ENCODE results near the gene PPM1H.

PPM1H gene

GRCh38 chr12:62705846-62706245, 229.1 kb downstream of the PPM1H start:
- TF ChIP-seq CTCF (IDR thresholded peaks at IDR 0.05; ENCODE audit: borderline replicate concordance, insufficient read depth, low read depth, low read length) = no peak
- H3K4me3 ChIP-seq (ENCODE audit: low read depth, low read length) = no peak overlapping the region

GRCh38 chr12:62703011-62703380, 232.0 kb downstream of the PPM1H start:
- no peak overlapping the region for H3K4me3 ChIP-seq (ENCODE audit: low read depth, low read length)
- no peak for TF ChIP-seq CTCF (IDR thresholded peaks at IDR 0.05; ENCODE audit: borderline replicate concordance, insufficient read depth, low read depth, low read length)

GRCh38 chr12:62701492-62701891, 233.5 kb downstream of the PPM1H start:
- no peak for TF ChIP-seq CTCF (IDR thresholded peaks at IDR 0.05; ENCODE audit: borderline replicate concordance, insufficient read depth, low read depth, low read length)
- H3K4me3 ChIP-seq (ENCODE audit: low read depth, low read length) = no peak overlapping the region

GRCh38 chr12:62700091-62700880, 234.7 kb downstream of the PPM1H start:
- no peak overlapping the region for H3K4me3 ChIP-seq (ENCODE audit: low read depth, low read length)
- no peak for TF ChIP-seq CTCF (IDR thresholded peaks at IDR 0.05; ENCODE audit: borderline replicate concordance, insufficient read depth, low read depth, low read length)

GRCh38 chr12:62698701-62699101, 236.2 kb downstream of the PPM1H start:
- no peak for TF ChIP-seq CTCF (IDR thresholded peaks at IDR 0.05; ENCODE audit: borderline replicate concordance, insufficient read depth, low read depth, low read length)
- no peak overlapping the region for H3K4me3 ChIP-seq (ENCODE audit: low read depth, low read length)

GRCh38 chr12:62697893-62698292, 237.1 kb downstream of the PPM1H start:
- no peak for TF ChIP-seq CTCF (IDR thresholded peaks at IDR 0.05; ENCODE audit: borderline replicate concordance, insufficient read depth, low read depth, low read length)
- H3K4me3 ChIP-seq (ENCODE audit: low read depth, low read length) = no peak overlapping the region

- no peak for TF ChIP-seq CTCF (IDR thresholded peaks at IDR 0.05; ENCODE audit: borderline replicate concordance, insufficient read depth, low read depth, low read length)
- H3K4me3 ChIP-seq (ENCODE audit: low read depth, low read length) = no peak overlapping the region
Measured at GRCh38 chr12:62695696-62696095, 239.3 kb downstream of the PPM1H start.

Measured in GM12875 (cell line).